Thyroid gland (tissue), 4 donors: ENCODE measurements around the gene TYW1B. TPM values are rescaled to one million over a fixed set of nuclear protein-coding genes. Genes with fewer than 3 reads are reported as not detected.
"Not testable (repeated sequence)": the region's sequence is repeated elsewhere in the genome, so short reads cannot be mapped to it uniquely, and the experiment has no call there.

Source experiments
- DNase-seq, 2 donors: peaks; one replicate each; pipeline ENCODE4 v3.0.0-alpha.2; 2019
- H3K27ac ChIP-seq, 3 donors: fragments of 200-600 bp; sonication (generic); 1 replicate in 2 of 3; 2 replicates in 1 of 3; pipeline ENCODE4 v1.5.1; 2016 to 2019; ENCODE audit warnings: mild to moderate bottlenecking in 1 of 3, moderate library complexity in 1 of 3
- H3K27me3 ChIP-seq: fragments of 200-600 bp; sonication (generic); one replicate; pipeline ENCODE4 v1.5.1; 2019
- H3K36me3 ChIP-seq, 2 donors: fragments of 200-600 bp; sonication (generic); one replicate each; pipeline ENCODE4 v1.5.1; 2016 to 2019
- H3K4me1 ChIP-seq, 2 donors: fragments of 200-600 bp; sonication (generic); one replicate each; pipeline ENCODE4 v1.5.1; 2017 to 2019
- H3K4me3 ChIP-seq, 3 donors: fragments of 200-600 bp; sonication (generic); replicated peaks in 1 of 3; 1 replicate in 2 of 3; 2 replicates in 1 of 3; pipeline ENCODE4 v1.5.1; 2016; ENCODE audit warnings: mild to moderate bottlenecking in 1 of 3
- H3K9me3 ChIP-seq: fragments of 200-600 bp; sonication (generic); one replicate; pipeline ENCODE4 v1.5.1; 2017
- CTCF ChIP-seq, 6 experiments: fragments of 200-600 bp in 3 of 6; fragments of 450-650 bp in 3 of 6; sonication (generic) in 3 of 6; IDR thresholded peaks; one replicate each; pipeline ENCODE4 v1.5.1; 2016 to 2019; ENCODE audit warnings: antibody characterized with exemption in 6 of 6, mild to moderate bottlenecking in 2 of 6, inconsistent platforms in 1 of 6, moderate library complexity in 1 of 6
- POLR2A ChIP-seq, 2 donors: fragments of 450-650 bp; IDR thresholded peaks; one replicate each; pipeline ENCODE4 v1.6.1; 2017; ENCODE audit warnings: antibody characterized with exemption in 2 of 2, mild to moderate bottlenecking in 2 of 2, moderate library complexity in 1 of 2
- WGBS, 2 donors: methylation state at CpG; one replicate each; pipeline ENCODE4 v1.1.5; 2017; 5-methylcytosine and 5-hydroxymethylcytosine counted together
- intact Hi-C: fragments of 100-400 bp; cut with DNase I; formaldehyde crosslinking; loops from one replicate; pipeline ENCODE4 v1.15.1; 2023
- total RNA-seq, 4 donors: library from RNA; depleted of rRNA; stranded (reverse); fragments of >200 nt; gene quantifications; one replicate each; pipeline ENCODE4 v1.2.3, GENCODE V29; 2016

TYW1B gene
- total RNA-seq, 4 donors from 2014 or later: 3.7 to 7.4 (median 4.9) TPM

- H3K36me3 ChIP-seq, H3K4me1 ChIP-seq, H3K27ac ChIP-seq, DNase-seq, H3K9me3 ChIP-seq, intact Hi-C loops, H3K27me3 ChIP-seq, H3K4me3 ChIP-seq: not testable (repeated sequence)
- WGBS, 2 donors: 85 to 88% methylated on average over 8 of the region's 8 CpGs
Measured at GRCh38 chr7:72695482-72695881, 132.5 kb downstream of the TYW1B start.

- H3K9me3 ChIP-seq, H3K27ac ChIP-seq, intact Hi-C loops, H3K4me3 ChIP-seq, H3K27me3 ChIP-seq, H3K36me3 ChIP-seq, DNase-seq, H3K4me1 ChIP-seq: not testable (repeated sequence)
- WGBS, 2 donors: 74 to 76% methylated on average over 2 of the region's 2 CpGs
Measured at GRCh38 chr7:72691442-72691841, 136.6 kb downstream of the TYW1B start.

GRCh38 chr7:72690177-72690576 is 137.8 kb downstream of the TYW1B start:
- H3K4me3 ChIP-seq, H3K36me3 ChIP-seq, H3K9me3 ChIP-seq, H3K27me3 ChIP-seq, intact Hi-C loops, H3K27ac ChIP-seq, DNase-seq, H3K4me1 ChIP-seq: not testable (repeated sequence)
- WGBS, 2 donors: 91 to 97% methylated on average over 2 of the region's 2 CpGs

- H3K36me3 ChIP-seq, DNase-seq, H3K27me3 ChIP-seq, H3K4me1 ChIP-seq, H3K9me3 ChIP-seq, intact Hi-C loops, H3K4me3 ChIP-seq, H3K27ac ChIP-seq: not testable (repeated sequence)
- 74 to 78% methylated on average over 1 of the region's 1 CpG for WGBS, 2 donors
Measured at GRCh38 chr7:72689344-72689743, 138.7 kb downstream of the TYW1B start.

- WGBS, 2 donors: 26 to 48% methylated on average over 4 of the region's 4 CpGs
- H3K4me1 ChIP-seq, intact Hi-C loops: not testable (repeated sequence)
Measured at GRCh38 chr7:72681211-72681610, 146.8 kb downstream of the TYW1B start.

GRCh38 chr7:72676880-72677279 is 151.1 kb downstream of the TYW1B start:
- H3K9me3 ChIP-seq, intact Hi-C loops, H3K4me3 ChIP-seq, H3K27me3 ChIP-seq, H3K36me3 ChIP-seq, H3K4me1 ChIP-seq, DNase-seq, H3K27ac ChIP-seq: not testable (repeated sequence)
- 96 to 97% methylated on average over 6 of the region's 6 CpGs for WGBS, 2 donors

More at GRCh38 chr7:72681211-72681610, 146.8 kb downstream of the TYW1B start:
- H3K27ac ChIP-seq, H3K36me3 ChIP-seq, H3K27me3 ChIP-seq, H3K9me3 ChIP-seq, H3K4me3 ChIP-seq: not testable (repeated sequence)
- peak; percentile 38 to 55 for DNase-seq

- intact Hi-C loops, H3K4me3 ChIP-seq: not testable (repeated sequence)
- 88 to 91% methylated on average over 5 of the region's 5 CpGs for WGBS, 2 donors
Measured at GRCh38 chr7:72676086-72676690, 151.8 kb downstream of the TYW1B start.

GRCh38 chr7:72675686-72676085 is 152.3 kb downstream of the TYW1B start:
- H3K4me3 ChIP-seq, H3K36me3 ChIP-seq, H3K27me3 ChIP-seq, H3K27ac ChIP-seq, H3K4me1 ChIP-seq, intact Hi-C loops, DNase-seq, H3K9me3 ChIP-seq: not testable (repeated sequence)
- WGBS, 2 donors: 84 to 86% methylated on average over 2 of the region's 2 CpGs

More at GRCh38 chr7:72676086-72676690, 151.8 kb downstream of the TYW1B start:
- H3K4me1 ChIP-seq, DNase-seq, H3K27ac ChIP-seq, H3K9me3 ChIP-seq, H3K36me3 ChIP-seq, H3K27me3 ChIP-seq: not testable (repeated sequence)

- intact Hi-C loops: no loop called here
- Histone ChIP-seq H3K27ac (no peak overlapping the region), H3K36me3 (no peaks in the 10 kb centered on the region), H3K9me3 (no peaks in the 10 kb centered on the region), H3K27me3 (no peaks in the 10 kb centered on the region), H3K4me3 (no peak overlapping the region), H3K4me1 (no peaks in the 10 kb centered on the region)
- TF ChIP-seq POLR2A (IDR thresholded peaks at IDR 0.05) (no peak), CTCF (IDR thresholded peaks at IDR 0.05) (no peak)
- 80 to 82% methylated on average over 3 of the region's 3 CpGs for WGBS, 2 donors
- DNase-seq: no peak
Measured at GRCh38 chr7:72674394-72674793, 153.6 kb downstream of the TYW1B start.

- H3K4me1 ChIP-seq, DNase-seq, H3K4me3 ChIP-seq, H3K36me3 ChIP-seq, H3K27ac ChIP-seq, H3K27me3 ChIP-seq, intact Hi-C loops, H3K9me3 ChIP-seq: not testable (repeated sequence)
- WGBS, 2 donors: 93 to 97% methylated on average over 3 of the region's 3 CpGs
Measured at GRCh38 chr7:72670850-72671249, 157.2 kb downstream of the TYW1B start.

GRCh38 chr7:72668435-72668834 is 159.6 kb downstream of the TYW1B start:
- WGBS, 2 donors: 50 to 59% methylated on average over 7 of the region's 7 CpGs
- H3K27ac ChIP-seq, H3K4me1 ChIP-seq, DNase-seq, intact Hi-C loops, H3K9me3 ChIP-seq, H3K36me3 ChIP-seq, H3K4me3 ChIP-seq, H3K27me3 ChIP-seq: not testable (repeated sequence)

- DNase-seq, H3K9me3 ChIP-seq, H3K36me3 ChIP-seq, H3K27me3 ChIP-seq, H3K4me3 ChIP-seq, H3K27ac ChIP-seq, H3K4me1 ChIP-seq, intact Hi-C loops: not testable (repeated sequence)
- WGBS, 2 donors: 39 to 50% methylated on average over 3 of the region's 3 CpGs
Measured at GRCh38 chr7:72667049-72667448, 161.0 kb downstream of the TYW1B start.
